HG02840 (cell line): ENCODE results near the gene NAP1L4.

Experiments used
- ATAC-seq: cut with Tn5 transposase; IDR thresholded peaks from one replicate; pipeline ENCODE4 v1.9.1; 2021; ENCODE audit warnings: mild to moderate bottlenecking, moderate library complexity, moderate number of reproducible peaks; ENCODE audit not compliant: unreplicated experiment, low FRiP score

Gene NAP1L4

DNA sequence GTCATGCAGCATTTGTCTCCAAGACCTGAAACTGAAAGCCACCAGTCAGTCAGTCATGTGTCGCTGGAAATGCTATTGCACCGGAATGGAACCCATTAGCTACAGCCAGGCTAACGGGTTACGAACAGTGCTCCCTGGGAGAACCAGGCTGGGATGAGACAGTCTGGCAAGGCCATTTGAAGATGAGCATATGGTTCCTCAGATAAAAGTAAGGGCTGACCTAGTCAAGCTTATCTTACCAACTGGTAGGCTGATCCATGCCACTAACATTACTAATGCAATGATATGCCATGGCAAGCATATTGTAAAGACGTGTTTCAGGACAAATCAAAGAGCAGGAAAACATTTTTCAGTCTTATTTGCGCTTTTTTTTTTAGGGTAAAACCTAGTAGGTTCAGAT, 28.4 kb downstream of the NAP1L4 start:
- ATAC-seq: no peak

DNA sequence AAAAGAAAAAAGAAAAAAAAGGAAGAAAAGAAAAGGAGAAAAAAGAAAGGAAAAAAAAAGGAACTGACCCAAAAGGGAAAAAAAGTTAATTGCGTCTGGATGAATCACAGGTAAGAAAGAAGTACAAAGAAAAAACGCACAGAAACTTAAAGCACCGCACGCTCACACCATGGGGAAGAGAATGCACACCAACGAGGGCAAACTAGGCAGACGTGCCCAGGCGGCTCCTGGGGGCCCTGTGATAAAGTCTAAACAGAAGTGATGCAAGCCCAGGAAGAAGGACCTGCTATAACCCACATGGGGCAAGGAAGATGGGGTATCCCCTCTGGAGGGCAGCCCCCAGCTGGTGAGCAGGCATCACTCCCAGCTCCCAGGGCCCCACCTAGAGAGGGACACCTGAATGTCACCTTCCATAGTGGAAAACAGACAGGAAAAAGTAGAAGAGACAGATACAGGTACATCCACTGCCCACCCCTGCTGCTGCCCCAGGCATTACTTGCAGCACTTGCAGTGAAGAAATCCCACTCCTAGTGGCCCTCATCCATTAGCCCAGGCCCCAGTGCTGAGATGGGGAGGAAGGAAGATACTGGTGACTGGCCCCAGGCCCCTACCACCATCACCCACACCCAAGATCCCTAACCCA, 28.9 kb downstream of the NAP1L4 start:
- no peak for ATAC-seq

- ATAC-seq: no peak
These were observed 31.0 kb downstream of the NAP1L4 start for GRCh38 chr11:2961080-2961479.

GRCh38 chr11:2960139-2960538, 32.0 kb downstream of the NAP1L4 start:
- ATAC-seq: no peak

GRCh38 chr11:2958251-2958650, 33.9 kb downstream of the NAP1L4 start:
- ATAC-seq: no peak

GRCh38 chr11:2955906-2956476, 36.1 kb downstream of the NAP1L4 start:
- ATAC-seq: no peak

GRCh38 chr11:2954263-2954662, 37.9 kb downstream of the NAP1L4 start:
- no peak for ATAC-seq

DNA sequence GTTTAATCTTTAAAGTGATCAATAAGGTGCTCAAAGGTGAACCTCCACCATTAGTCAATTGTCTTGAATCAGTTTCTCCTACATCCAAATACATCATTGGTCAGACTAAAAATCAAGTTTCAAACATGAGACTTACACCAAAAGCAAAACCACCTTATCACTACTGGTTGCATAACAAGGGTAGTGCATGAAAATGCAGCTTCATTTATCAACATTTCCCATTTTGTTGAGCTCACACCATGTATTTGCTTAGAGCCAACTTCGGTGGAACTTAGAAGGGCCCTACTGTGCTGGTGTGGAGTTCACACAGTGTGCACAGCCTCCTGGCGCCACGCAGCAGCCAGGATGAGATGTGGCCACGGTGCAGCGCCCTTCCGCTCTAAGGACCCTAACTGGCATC, 39.8 kb downstream of the NAP1L4 start:
- ATAC-seq: no peak

GRCh38 chr11:2951231-2952110, 40.7 kb downstream of the NAP1L4 start:
- ATAC-seq: no peak

GRCh38 chr11:2950825-2951224, 41.3 kb downstream of the NAP1L4 start:
- no peak for ATAC-seq

DNA sequence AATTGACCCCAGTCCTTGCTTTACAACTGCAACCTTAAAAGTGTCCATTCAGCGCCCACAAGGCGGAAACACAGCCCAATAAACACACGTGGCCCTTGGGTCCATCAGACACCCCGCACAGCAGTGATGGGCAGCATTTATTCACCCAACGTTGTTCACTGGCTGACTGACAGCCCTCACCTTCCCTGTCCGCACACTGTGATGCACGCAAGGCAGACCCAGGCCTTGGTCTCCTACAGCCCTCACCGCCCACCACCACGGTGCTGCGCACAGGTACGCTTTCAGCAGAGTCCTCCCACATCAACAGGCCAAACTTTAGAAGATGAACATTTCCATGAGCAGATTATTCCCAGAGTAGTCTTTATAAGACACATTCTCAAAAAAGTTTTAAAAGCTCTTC, 42.2 kb downstream of the NAP1L4 start:
- no peak for ATAC-seq

- no peak for ATAC-seq
These were observed 44.4 kb downstream of the NAP1L4 start for GRCh38 chr11:2947744-2948143.

DNA sequence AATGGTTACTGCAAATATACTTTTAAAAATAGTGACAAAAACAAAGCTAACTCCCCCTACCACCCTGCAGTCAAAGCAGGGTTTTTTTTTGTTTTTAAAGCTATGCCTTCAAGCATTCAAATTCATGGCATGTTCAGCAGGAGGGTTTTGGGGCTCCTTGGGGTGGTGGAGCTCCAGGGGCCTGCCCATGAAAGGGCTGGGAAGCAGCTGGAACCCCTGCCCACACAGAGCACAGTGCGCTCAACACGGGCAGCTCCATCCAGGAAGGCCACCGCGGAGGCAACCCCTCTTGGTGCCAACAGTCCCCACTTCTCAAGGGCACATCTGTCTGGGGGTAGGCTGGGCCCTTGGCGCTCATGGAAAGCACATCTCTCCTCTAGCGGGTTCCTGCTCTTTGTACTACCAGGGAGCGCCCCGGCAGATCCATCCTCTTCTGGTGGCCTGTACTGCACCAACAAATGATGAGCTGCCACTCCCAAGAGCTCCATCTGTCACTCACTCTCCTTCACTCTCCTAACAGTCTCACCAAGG, 46.3 kb downstream of the NAP1L4 start:
- ATAC-seq: no peak

- ATAC-seq: no peak
These were observed 46.9 kb downstream of the NAP1L4 start for GRCh38 chr11:2945031-2945756.

DNA sequence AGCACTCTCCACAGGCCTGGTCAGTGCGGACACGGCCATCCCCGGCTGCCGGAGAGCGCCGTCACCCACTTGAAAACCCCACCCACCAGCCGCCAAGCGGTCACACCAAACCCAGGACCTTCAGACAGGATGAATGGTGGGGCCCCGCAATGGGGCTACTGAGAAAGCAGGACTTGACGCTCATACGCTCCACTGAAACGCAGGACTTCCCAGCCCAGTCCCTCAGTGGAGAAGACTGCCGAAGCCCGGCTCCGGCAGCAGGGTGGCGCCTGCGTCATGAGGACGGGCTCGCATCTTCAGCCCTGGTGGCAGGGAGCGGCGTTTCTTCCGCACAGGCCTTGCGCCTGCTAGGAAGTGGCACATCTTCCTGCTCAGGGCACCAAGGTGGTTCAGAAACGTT, 47.6 kb downstream of the NAP1L4 start:
- ATAC-seq: no peak

DNA sequence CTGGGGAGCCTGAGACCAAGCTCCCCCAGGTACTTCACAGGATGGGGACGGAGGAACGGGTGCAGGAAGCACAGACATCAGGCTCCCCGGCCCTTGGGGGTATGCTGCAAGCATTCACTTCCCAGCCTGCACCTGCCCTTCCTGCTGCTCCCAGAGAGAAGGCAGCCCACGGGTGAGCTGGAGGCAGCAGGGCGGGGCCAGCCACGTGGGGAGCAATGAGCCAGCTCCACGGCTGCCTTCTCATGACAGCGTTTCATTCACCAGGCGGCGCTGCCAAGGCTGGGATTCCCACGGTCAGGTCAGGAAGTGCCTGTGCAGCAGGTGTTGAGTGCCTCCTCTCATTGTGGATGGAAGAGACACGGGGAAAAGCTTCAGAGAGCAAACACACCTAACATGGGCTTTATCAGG, 48.4 kb downstream of the NAP1L4 start:
- no peak for ATAC-seq

GRCh38 chr11:2942872-2943710, 49.0 kb downstream of the NAP1L4 start:
- no peak for ATAC-seq

DNA sequence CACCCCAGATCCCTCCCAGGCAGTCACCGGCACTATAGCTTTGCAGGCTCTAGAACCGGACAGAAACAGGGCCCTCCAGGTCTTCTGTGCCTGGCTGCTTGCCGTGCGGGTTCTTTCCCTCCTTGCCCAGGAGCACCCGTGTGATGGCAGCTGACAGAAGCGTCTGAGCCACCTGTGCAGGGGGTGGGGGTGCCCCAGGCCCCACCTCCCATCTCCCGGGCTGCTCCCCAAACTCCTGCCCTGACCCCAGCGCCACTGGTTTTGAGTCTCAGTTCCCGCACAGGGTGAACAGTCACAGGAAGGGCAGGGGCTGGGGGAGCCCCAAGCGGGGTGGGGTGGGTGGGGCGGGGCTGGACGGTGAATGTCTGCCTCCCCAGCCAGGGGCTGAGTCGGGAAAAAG, 49.7 kb downstream of the NAP1L4 start:
- ATAC-seq: no peak

DNA sequence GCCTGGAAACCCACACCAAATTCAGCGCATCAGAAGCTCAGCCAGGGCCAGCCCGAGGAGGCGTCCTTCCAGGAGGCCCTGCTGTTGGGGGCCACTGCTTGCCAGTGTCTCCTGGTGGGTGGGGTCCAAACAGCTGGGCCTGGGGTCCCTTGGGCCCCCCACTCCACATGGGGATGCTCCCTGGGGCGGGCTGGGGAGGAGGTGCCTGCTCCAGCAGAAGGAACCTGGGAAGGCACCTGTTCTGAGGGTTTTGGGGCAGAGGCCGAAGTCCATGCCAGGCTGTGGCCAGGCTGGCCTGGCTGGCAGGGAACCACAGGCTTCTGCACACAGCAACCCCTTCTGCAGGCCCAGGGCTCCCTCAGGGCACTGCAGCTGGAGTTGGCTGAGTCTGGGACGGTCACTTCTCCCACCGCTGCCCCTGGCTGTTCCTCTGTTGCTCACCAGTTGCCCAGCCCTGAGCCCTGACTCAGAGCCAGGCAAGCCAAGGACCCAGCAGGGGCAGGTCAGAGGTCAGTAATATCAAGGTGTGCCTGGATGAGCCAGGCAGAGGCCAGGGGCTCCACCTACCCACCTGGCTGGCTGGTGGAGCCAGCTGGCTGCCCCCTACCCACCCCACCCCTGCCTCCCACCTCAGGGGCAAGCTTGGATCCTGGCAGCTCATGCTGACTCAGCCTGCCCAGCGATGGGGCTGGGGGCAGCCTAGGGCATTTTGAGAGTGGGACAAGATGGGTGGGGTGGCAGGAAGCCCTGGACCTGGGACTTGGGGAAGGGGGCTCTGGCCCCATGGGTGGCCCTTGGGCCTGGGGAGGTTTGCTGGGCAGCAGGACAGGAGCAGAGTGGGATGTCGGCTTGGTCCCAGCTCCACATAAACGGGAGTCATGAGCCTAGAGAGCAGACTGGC, 51.0 kb downstream of the NAP1L4 start:
- ATAC-seq: no peak
